Stimulated activated CD8-positive, alpha-beta memory T cell treated with anti-CD3 and anti-CD28 coated beads, Interleukin-15, amount 100 ng/mL, for 1 hour (primary cell): ENCODE results near the gene BLVRB.
A peak's percentile ranks its signal among the peaks of the same experiment; 100 is the strongest.
"Not testable (repeated sequence)": the region's sequence is repeated elsewhere in the genome, so short reads cannot be mapped to it uniquely, and the experiment has no call there.

ENCODE experiments used
- DNase-seq: peaks from one replicate; pipeline ENCODE4 v3.0.0-alpha.2; 2020; ENCODE audit warnings: low read depth

Gene BLVRB

DNA sequence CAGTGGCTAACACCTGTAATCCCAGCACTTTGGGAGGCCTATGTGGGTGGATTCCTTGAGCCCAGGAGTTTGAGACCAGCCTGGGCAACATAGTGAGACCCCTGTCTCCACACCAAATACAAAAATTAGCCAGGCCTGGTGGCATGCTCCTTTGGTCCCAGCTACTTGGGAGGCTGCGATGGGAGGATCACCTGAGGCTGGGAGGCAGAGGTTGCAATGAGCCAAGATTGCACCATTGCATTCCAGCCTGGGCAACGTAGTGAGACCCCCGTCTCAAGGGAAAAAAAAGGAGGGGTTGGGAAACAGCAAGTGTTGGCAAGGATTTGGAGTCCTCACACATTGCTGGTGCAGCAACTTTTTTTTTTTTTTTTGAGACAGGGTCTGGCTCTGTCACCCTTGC lies 20.5 kb upstream of the BLVRB start:
- DNase-seq: no peak

DNA sequence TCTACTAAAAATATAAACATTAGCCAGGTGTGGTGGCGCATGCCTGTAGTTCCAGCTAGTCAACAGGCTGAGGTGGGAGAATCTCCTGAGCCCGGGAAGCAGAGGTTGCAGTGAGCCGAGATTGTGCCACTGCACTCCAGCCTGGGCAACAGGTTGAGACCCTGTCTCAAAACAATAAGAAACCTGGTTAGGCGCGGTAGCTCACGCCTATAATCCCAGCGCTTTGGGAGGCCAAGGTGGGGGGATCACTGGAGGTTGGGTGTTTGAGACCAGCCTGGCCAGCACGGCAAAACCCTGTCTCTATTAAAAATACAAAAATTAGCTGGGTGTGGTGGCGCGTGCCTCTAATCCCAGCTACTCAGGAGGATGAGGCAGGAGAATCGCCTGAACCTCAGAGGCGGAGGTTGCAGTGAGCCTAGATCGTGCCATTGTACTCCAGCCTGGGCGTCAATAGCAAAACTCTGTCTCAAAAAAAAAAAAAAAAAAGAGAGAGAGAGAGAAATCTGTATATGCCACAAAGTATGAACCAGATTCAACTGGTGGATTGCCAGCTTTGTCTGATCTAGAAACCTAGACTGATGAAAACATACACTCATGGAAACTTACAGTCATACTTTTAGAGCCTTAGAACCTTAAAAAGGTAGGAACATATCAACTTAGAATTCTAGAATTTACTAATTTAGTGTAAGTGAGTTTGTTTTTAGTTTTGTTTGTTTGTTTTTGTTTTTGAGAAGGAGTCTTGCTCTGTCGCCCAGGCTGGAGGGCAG lies 10.5 kb upstream of the BLVRB start:
- not testable (repeated sequence) for DNase-seq

DNA sequence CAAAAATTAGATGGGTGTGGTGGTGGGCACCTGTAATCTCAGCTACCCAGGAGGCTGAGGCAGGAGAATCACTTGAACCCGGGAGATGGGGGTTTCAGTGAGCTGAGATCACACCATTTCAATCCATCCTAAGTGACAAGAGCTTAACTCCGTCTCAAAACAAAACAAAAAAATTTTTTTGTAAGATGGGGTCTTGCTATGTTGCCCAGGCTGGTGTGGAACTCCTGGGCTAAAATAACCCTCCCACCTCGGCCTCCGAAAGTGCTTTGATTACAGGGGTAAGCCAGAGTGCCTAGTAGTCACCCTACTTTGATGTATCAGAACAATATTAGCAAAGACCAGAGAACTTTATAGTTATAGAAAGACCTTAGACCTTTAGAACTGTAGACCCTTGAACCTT lies 9.2 kb upstream of the BLVRB start:
- no peak for DNase-seq

DNA sequence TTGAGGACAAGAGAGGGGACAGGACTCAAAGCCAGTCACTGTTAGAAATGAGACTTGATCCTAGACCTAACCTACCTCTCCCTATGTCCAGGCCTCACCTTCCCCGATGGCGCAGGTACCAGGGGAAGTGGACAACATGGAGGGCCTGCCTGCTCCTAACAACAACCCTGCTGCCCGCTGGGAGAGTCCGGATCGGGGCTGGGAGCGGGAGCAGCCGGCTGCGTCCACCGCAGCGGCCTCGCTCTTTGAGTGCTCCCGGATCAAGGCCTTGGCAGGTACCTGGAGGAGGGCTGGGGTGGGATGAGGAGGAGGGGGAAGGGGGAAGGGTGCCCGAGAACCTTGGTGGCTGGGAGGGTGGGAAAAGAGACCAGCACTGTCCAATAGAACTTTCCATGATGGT lies 7.0 kb upstream of the BLVRB start:
- DNase-seq: no peak

DNA sequence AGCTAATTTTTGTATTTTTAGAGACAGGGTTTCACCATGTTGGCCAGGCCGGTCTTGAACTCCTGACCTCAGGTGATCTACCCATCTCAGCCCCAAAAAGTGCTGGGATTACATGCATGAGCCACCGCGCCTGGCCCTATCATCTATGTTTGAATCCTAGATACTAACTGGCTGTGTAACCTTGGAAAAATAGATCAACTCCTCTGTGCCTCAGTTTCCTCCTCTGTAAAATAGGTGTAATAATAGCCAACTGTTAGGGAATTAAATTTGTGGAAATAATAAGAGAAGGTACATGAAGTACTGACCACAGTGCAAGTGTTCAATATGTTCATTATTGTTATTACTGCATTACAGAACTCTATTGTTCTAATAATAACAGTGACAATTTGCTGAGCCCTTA lies 5.6 kb upstream of the BLVRB start:
- no peak for DNase-seq

DNA sequence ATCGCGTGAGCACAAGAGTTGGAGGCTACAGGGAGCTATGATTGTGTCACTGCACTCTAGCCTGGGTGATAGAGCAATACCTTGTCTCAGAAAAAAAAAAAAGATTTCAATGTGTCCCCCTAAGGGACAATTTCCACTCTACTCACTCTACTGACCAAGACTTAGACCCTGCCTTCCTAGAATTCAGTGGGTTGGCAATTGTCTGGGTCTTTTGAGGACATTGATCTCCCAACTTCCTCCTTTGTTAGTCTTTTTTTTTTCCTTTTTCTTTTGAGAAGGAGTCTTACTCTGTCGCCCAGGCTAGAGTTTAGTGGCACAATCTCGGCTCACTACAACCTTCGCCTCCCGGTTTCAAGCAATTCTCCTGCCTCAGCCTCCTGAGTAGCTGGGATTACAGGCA lies 3.5 kb upstream of the BLVRB start:
- DNase-seq: no peak

DNA sequence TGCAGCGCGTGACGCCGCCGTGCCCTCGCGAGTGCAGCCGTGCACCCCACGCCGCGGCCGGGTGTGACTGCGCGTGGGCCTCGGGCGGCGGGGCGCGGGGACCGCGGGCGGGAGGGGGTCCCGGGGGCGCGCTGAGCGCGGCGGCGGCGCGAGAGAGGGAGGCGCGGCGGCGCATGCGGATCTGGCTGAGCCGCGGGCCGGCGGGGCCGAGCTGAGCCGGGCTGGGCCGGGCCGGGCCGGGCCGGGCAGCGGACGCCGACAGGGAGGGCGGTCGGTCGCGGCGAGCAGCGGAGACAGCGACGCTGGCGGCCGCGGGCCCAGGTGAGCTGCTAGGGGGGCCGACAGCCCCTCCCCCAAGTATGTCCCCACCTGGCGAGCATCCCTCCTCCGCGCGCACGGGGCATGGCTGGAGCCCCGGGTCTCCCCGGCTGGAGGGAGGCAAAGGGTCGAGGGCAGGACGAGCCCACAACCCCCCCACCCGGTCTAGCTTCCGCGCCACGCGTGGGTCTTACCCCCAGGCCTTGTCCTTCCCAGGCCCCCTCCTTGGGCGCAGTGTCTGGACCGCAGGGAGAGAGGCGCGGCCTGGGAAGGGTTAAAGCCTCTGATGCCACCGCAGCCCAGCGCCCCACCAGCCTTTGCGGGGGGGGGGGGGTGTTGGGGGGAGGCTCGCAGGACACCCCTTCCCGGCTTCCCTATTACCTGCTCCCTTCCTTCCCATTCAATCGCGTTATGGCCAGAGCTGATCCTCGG lies 1.6 kb upstream of the BLVRB start, which contains the start of gene SPTBN4:
SPTBN4 (plus strand) TSS at position 17 of the 750 bp plus-strand sequence. CDS start 5,621 bp downstream, outside the sequence.
- no peak for DNase-seq

DNA sequence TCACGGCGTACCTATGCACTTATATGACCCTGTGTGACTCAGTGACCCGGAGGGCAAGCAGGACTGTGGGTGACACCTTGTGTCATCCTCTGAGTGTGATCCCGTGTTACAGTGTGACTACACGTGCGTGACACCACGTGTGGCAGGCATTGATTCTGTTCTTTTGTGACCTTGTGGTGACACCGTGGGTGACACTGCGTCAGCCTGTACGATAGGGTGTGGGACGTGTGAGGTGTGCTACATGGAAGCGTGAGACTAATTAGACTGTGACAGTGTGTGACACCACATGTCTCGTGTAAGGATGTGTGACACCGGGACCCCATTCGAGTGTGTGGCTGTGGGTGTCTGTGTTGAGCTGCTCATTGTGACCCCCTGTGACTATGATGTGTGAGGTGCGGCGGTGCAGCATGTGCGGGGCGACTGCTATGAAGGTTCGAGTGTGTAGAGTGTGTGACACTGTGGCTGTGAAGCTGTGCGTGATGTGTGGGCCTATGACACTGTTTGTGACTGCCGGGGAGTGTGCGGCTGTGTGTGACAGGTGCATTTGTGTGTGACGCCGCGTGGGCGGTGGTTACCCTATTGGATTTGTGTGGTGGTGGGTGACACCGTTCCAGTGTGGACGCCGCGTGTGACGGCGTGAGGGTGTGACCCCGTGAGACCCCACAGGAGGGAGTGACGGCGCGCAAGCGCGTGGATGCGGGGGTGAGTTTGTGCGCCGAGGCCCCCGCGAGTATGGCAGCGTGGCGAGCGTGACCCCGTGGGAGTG lies 857 bp upstream of the BLVRB start:
- DNase-seq: peak; percentile 35

DNA sequence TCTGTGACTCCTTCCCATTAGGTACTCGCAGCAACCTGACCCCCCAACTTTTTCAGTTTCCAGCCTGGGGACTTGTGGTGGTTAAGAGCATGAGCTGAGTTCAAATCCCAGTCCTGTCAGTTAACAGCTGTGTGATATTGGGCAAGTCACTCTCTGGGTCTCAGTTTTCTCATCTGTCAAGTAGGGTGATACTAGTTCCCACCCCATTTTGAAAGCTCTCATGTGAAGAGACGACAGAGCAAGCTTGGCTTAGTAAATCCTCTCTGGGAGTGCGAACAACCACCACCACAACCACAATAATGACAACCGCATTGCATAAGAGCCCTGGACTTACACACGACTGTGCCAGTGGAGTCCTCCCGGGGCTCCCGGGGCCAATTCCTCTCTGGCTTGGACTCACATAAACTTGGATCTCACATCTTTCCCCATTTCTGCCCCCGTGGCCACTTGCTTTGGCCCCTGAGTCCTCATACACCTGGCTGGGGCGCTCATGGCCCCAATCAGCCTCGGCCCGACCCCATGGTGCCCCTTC lies 454 bp downstream of the BLVRB start:
- DNase-seq: no peak

DNA sequence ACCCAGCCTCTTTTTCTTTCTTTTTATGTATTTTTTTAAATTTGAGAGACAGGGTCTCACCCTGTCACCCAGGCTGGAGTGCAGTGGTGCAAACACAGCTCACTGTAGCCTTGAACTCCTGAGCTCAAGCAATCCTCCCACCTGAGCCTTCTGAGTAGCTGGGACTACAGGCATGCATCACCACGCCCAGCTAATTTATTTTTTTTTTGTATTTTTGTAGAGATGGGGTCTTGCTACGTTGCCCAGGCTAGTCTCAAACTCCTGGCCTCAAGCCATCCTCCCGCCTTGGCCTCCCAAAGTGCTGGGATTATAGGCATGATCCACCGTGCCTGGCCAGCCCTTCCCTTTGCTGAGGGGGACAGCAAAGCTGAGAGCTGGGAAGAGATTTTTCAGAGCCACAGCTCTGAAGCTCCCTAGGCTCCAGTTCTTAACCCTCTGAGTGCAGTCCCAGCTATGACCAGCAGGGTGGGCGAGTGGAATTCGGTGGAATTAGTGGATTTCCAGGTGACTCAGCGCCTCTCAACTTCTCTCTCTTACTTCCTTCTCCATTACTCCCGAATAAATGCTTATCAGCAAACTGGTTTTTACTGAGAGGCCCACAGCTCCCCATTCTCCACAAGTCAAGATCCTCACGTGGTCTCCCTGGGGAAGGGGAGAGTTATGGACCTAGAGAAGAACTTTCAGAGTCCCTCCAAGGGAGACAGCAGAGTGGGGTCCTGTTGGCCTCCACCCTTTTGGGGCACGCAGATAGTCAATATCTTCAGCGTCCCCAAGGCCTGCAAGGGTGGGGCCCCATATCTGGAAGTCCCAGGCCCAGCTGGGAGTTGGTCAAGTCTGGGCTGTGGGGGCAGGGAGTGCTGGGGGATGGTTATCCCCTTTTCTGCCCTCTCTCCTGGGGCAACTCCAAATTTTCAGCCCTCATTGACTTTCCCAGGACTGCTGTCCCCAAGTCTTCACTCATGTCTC lies 1.2 kb downstream of the BLVRB start:
- peak; percentile 60 for DNase-seq

DNA sequence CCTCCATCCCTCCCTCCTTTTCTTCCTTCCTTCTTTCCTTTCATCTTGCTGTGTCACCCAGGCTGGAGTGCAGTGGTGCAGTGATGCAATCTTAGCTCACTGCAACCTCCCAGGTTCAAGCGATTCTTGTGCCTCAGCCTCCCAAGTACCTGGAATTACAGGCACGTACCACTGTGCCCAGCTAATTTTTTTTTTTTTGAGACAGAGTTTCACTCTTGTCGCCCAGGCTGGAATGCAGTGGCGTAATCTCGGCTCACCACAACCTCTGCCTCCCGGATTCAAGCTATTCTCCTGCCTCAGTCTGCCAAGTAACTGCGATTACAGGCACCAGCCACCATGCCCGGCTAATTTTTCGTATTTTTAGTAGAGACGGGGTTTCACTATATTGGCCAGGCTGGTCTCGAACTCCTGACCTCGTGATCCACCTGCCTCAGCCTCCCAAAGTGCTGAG lies 1.9 kb downstream of the BLVRB start:
- not testable (repeated sequence) for DNase-seq

DNA sequence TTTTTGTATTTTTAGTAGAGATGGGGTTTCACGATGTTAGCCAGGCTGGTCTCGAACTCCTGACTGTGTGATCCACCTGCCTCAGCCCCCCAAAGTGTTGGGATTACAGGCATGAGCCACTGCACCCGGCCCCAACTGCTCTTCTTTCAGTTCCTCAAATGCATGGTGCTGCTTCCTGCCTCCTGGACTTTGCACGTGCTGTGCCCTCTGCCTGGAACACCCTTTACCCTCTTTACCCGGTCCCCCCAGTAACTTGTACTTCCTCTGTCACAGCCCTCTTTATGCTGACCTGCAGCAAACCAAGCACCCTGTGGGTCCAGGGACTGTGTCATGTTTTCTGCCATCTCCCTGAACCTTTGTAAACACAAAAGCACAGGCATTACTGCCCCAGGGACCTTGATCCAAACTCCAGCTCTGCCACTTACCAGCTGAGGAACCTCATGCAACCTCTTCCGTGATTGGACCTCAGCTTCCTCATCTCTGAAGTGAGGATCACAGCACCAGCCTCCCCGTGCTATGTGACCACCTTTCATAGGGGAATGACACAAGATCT lies 3.8 kb downstream of the BLVRB start:
- DNase-seq: no peak

DNA sequence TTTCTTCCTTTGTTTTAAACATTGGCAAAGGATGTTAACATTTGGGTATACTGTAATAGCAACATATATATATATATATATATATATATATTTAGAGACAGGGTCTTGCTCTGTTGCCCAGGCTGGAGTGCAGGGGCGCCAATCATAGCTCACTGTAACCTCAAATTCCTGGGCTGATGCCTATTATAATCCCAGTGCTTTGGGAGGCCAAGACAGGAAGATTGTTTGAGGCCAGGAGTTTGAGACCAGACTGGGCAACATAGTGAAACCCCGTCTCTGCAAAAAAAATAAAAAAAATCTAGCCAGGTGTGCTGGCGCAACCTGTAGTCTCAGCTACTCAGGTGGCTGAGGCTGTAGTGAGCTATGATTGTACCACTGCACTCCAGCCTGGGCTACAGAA lies 5.4 kb downstream of the BLVRB start:
- no peak for DNase-seq

DNA sequence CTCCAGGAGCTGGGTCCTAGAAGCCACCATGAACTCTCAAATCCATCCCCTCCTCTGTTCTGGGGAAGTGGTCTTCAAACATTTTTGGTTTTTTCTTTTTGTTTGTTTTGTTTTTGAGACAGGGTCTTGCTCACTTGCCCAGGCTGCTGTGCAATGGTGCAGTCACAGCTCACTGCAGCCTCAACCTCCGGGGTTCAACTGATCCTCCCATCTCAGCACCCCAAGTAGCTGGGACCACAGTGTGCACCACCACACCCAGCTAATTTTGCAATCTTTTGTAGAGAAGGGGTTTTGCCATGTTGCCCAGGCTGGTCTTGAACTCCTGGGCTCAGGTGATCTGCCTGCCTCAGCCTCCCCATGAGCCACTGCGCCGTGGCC lies 7.0 kb downstream of the BLVRB start:
- no peak for DNase-seq

DNA sequence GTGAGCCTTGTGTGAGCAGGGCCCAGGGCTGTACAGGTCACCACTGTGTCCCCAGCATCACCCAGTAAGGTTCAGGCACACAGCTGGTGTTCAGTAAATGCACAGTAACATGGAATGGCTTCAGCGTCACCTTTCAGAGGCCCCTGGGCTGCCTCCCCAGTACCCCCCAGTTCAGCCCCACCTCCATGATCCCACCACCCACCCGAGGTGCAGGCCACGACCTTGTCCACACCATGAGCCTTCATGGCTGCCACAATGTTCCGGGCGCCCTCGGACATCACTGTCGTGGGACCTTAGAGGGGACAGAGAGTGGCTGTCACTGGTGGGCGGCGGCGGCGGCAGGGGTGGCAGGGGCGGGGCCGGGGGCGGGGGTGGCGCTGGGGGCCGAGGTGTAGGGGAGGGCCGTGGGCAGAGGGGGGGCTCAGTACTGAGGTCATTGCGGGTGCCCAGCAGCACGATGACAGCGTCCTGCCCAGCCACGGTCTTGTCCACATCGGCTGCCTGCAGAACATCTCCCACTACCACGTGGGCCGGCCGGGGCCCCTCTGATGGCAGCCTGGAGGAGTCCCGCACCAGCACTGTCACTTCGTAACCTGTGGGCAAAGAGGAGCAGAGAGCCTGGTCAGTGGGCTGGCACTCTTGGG lies 7.5 kb downstream of the BLVRB start:
- no peak for DNase-seq

DNA sequence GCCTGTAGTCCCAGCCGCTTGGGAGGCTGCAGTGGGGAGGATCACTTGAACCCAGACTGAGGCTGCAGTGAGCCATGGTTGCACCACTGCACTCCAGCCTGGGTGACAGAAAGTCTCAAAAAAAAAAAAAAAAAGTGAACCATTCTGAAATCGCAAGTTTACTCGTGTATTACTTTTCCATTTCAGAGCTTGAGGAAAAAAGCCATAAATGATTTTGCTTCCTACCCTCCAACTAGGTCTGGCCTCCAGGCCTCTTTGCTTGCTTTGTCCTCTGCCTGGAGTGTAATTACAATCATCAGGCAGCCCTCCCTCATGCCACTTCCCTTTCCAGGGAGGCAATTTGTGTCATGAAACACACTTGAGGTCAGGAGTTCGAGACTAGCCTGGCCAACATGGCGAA lies 8.5 kb downstream of the BLVRB start:
- DNase-seq: no peak

DNA sequence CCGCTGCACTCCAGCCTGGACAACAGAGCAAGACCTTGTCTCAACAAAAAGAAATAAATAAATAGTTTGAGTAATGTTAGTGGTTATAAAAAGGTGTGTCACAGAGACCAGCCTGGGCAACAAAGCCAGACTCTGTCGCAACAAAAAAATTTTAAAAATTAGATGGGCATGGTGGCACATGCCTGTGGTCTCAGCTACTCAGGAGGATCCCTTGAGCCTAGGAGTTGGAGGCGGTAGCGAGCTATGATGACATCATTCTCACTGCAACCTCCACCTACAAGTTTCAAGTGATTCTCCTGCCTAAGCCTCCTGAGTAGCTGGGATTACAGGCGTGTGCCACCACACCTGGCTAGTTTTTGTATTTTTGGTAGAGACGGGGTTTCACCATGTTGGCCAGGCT lies 11.6 kb downstream of the BLVRB start:
- not testable (repeated sequence) for DNase-seq

DNA sequence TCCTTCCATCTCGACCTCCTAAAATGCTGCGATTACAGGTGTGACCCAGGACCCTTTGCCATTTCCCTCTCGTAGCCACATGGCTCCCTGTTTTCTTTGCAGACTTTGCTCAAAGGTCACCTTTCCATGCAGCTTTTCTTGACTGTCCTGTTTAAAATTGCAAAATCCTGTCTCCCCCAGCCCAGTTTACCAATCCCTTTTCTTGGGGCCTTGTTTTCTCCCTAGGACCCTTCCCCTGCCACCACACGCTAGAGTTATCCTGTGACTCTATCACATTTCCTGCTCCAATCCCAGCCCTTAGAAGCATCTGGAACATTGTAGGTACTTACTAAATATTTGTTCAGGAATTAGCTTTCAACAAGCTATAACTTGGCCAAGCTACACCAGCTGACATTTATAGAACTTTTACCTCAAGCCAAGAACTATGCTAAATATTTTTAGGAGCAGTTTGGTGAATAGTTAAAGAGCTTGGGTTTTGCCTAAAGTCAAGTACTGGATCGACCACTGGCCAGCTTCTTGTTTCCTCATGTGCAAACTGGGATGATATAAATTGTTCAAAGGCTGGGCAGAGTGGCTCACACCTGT lies 12.3 kb downstream of the BLVRB start:
- DNase-seq: no peak

DNA sequence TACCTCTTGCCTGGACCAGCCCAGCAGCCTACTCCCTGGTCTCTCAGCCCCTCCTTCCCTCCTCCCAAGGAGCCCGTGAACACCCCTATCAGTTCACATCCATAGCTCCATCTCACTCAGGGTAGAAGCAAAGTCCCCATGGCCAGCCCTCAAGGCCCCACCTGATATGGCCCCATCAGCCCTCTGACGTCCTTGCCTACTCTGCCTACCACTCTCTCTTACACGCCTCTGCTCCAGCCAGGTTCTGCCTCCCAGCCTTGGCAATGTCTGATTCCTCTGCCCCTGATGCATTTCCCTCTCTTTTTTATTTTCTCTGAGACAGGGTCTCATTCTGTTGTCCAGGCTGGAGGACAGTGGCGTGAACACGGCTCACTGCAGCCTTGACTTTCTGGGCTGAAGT lies 13.5 kb downstream of the BLVRB start:
- DNase-seq: no peak

DNA sequence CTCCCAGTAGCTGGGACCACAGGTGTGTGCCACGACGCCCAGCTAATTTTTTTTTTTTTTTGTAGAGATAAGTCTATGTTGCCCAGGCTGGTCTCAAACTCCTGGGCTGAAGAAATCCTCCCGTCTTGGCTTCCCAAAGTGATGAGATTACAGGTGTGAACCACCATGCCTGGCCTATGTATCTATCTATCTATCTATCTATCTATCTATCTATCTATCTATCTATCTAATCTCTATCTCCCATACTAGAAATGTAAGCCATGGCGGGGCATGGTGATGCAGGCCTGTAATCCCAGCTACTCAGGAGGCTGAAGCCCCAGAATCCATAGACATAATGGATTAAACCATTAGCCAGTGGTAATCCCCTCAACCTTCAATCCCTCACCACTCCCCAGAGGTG lies 14.9 kb downstream of the BLVRB start:
- no peak for DNase-seq
